Activated T-cell treated with anti-CD3 and anti-CD28 coated beads for 24 hours (primary cell): Measurements from ENCODE around the gene SPOCK2.

Experiments used
- DNase-seq: peaks from one replicate; pipeline ENCODE4 v3.0.0-alpha.2; 2020; ENCODE audit warnings: low read depth

SPOCK2 gene

GRCh38 chr10:72087392-72087968 is 871 bp downstream of the SPOCK2 start:
- no peak for DNase-seq

- peak; percentile 37 for DNase-seq
Measured at GRCh38 chr10:72086466-72087391, 1.6 kb downstream of the SPOCK2 start.

DNA sequence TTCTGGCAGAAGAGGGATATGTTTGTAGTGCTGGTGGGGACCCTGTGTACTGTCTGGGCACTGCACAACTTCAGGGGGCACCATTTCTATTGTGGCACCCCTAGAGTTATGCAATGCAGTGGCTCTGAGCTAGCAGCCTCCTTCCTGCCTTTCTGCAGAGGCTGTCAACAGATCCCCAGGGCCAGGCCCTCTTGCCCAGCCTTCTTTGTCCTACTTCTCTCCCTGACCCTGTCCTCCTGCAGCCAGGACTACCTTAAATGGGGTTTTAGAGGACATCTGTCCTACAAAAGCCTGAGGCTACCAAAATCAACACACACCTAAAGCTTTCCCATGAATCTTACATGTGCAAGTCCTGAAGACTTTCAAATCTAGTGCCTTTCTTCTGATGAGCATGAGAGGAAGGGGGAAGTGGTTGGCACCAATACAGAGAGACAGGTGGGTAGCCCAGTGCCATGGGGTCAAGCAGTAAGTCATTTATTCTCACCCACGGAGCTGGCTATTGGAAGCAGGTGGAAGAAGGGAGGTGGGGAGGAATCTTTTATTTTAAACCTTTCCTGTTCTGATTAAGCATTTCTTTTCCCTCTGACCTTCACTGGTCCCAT is 2.4 kb downstream of the SPOCK2 start:
- DNase-seq, result no peak

DNA sequence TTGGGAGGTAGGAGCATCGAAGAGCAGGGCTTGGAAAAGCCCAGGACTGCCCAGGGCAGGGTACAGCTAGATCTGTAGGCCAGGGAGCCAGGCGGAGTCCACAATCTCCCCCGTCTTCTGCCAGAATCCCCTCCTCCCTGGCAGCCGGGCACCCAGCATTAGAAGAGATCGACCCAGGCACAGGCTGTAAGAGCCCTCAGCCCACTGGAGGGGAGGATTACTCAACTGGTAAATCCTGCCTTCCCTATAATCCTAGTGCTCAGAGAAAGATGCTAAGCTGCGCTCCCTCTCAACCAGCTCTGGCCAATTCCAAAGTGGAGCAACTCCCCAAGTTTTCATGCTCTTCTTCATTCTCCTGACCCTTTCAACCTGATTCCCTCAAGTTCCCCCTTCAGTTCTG is 3.2 kb downstream of the SPOCK2 start:
- no peak for DNase-seq

DNA sequence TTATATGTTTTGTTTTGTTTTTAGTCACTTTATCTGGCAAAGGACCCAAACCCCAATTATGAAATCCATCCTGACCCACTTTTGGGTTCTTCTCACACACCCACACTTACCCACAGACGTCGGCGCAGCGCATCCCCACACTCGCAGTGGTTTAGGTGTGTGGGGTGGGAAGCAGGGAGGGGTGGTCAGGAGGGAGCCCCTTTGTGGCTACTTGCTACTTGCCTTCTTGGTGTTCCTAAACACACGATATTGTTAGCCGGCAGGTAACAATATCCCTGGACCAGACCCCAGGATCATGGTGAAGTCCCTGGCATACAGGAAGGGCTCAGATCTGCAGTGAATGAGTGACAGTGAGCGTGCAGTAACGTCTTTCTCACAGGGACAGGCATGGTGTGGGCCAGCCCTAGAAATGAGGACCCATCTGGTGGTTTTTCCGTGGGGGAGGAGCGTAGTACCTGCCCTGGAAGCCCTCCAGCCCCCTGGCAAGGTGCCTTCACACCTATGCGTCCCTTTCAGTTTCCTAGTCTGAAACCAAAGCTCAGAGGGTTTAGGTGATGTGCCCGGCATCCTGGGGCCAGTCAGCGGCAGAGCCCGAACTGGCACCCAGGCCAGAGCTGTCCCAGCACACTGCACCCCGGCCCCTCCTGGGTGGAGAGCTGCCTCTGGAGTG is 4.4 kb downstream of the SPOCK2 start:
- DNase-seq, result peak; percentile 54

DNA sequence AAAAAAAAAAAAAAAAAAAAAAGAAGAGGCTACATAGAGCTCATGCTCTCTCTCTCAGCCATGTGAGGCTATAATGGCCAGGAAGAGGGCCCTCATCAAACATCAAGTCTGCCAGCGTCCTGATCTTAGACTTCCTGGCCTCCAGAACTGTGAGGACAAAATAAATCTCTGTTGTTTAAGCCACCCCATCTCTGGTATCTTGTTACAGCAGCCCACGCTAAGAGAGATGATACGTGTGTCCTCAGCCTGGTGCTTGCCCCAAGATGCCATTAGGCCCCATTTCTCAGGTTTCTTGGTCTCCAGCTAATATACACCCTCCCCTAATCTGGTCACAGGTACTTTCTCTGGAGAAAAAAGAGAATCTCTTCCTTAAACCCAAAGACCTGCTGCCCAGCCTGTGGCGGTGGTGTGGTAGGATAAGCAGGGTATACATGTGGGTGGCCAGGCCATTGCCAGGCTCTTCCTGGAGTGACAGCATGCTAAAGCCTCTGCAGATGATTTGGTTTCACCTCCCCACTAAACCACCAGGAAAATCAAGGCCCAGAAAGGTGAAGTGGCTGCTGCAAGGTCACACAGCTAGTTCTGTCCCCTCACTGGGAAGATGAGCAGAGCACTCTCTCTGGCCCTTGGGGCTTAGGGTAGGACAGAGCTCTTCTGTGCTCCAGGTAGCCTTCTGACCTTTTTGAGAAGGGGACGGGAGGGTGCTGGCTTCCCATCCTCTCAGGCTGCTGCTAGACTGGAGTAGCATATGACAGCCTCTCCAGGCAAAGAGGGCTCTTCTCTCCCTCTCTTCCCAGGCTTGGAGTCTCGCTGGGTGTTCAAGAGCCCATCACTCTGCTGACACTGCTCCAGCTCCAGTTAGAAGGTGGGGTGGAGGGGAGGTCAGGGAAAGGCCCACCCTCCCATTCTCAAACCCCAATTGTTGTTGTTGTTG is 5.2 kb downstream of the SPOCK2 start:
- DNase-seq, result no peak

- DNase-seq, result no peak
Measured at GRCh38 chr10:72081772-72082590, 6.4 kb downstream of the SPOCK2 start.

DNA sequence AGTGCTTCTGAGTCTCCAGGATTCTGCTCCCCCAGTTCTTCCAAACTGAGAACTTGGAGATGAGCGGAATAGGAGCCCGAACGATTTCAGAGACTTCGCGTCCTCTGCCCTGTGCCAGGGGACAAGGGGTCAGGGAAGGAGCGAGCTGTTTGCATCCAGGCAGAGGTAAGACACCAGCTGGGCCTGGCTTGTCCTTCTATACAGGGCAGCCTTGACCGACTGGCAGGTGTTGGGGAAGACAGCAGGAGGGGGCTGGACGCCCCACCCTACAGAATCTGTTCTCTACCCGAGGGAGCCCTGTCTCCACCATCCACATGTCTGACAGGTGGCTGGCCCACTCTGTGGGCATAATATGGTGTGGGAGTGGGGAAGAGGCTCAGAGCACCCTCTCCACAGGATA is 7.1 kb downstream of the SPOCK2 start:
- no peak for DNase-seq

DNA sequence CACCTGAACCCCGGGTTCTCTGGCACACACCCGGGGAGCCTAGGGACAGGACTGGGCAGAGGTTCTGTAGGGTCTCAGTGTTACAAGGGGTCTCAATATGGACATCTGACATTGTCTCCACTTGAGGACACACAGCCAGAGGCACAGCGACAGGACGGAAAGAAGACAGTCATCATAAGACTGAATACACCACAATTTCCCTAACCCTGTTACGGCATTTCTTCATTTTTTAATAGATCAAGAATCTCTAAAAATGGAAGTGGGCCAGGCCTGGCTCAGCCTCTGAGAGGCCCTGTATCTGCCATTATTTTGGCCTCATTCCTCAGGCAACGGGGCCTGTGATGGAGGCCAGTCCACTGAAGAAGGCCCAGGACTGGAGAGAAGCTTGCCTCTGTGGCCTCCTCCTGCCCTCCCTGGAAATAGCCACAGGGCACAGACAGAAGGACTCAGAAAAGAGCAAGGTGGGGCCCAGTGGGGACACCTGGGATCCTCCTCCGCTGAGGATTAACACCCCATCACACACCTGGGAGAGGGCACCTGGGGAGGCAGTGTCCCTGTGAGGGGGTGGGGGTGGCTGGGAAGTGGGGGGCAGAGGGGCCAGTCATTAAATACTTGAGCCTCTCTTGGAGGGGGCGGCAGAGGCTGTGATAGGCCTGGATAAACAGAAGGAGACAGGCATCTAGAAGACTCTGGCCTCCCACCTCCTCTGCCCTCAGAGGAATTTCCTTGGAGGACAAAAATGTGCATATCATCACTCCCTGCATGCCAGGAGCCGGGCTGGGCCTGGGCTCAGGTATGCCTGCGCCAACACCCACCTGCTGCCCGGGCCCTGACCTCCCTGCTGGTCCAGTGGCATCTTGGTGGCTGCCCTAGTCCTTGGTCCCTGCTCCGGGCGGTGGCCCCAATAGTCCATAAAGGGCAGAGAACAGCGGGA is 8.0 kb downstream of the SPOCK2 start:
- DNase-seq, result no peak

DNA sequence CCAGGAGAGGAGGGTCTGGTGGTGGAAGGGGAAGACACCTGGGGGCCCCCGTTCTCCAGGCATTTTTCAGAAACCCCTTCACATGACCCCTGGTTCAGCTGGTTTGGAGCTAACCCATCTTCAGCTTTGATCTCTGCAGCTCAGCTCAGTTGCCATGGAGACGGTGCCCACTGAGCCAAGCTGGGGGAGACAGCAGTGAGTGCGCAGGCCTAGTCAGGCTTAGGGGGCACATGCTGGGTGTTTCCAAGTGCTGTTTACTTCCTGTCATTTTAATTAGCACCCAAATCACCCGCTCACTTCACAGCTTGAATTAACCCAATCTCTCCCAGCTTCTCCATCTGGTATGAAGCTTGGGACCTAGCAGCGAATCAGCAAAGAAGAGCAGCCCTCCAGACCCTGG is 9.0 kb downstream of the SPOCK2 start:
- DNase-seq, result peak; percentile 49

GRCh38 chr10:72077275-72077990 is 10.9 kb downstream of the SPOCK2 start:
- DNase-seq, result no peak

DNA sequence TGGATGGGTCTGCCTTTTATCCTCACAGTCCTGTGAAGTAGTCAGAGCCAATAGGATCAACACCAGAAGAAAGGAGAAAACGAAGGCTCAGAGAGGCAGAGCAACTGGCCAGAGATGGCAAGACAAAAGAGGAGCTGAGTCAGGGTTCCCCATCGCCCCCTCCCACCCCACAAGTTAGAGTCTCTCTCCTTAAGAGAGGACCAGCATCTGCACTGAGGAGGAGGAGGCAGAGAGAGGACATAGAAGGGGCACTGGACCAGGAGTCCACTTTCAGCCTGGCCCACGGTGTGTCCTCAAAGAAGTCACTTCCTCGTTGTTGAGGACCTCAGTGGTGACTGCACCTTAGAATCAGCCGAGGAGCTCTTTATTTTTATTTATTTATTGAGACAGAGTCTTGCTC is 11.6 kb downstream of the SPOCK2 start:
- no peak for DNase-seq

DNA sequence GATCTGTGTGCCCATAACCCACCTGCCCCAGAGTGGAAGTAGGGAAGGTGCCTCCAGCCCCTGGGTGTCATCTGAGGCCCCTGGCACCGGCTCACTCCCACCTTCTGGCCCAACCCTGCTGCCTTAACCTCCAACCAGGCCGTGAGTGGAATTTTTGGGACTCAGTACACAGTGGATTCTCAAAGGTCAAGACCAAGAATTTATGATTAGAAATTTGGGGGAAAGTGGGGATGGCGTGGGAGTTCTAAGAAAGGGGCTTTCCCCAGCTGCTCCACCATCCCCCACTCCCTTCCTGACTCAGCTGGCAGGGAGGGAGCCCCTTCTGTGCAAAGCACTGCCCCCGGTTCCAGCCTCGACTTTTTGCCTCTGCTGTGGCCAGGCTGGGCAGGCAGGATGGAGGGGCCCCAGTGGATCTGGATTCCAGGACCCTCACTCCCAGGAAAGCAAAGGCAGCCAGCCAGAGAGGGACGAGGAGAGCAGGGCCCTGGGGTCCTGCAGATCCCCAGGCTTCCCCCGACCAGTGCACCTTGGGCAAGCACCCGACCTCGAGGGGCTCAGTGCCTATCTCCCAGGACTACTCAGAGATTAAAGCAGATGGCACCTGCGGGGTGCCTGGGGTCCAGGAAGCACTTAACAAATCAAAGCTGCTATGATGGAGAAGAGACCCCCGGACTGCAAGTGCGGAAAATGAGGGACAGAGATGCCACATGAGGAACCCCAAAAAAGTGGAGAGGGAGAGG is 12.8 kb downstream of the SPOCK2 start:
- no peak for DNase-seq

DNA sequence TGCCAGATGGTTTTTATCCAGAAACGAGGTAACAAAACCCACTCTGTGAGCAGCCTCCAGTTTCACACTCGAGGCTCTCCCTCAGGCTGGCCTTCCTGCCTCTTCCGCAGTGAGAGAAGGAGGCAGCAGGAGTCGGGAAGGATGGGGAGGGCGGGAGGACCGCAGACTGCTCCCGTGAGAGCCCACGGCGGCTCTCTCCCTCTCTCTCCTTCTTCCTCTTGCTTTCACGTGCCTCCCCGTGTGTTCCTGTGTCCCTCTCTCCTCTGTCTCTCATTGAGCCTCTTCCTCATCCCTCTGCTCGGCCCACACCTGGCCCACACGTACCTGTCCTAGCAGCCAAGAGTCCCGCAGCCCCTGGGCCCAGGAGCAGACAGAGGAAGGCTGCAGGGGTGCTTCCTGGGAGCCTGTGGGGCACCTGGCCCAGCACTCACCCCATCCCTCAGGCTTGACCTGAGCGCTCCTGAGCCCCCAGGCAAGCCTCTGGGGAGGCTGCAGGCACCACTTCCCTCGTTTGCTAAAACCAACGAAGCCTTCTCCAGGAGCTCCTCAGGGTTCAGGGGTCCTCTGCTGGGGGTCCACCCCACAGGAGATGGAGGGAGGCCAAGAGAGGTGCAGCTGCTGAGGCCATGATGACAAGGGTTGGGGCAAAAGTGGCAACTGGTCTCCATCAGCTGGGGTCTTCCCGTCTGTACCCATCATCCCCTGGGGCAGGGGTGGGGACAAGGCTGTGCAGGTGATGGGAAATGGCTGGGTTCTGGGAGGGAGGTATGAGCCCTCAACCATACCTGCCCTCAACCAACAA is 13.6 kb downstream of the SPOCK2 start:
- DNase-seq, result no peak

DNA sequence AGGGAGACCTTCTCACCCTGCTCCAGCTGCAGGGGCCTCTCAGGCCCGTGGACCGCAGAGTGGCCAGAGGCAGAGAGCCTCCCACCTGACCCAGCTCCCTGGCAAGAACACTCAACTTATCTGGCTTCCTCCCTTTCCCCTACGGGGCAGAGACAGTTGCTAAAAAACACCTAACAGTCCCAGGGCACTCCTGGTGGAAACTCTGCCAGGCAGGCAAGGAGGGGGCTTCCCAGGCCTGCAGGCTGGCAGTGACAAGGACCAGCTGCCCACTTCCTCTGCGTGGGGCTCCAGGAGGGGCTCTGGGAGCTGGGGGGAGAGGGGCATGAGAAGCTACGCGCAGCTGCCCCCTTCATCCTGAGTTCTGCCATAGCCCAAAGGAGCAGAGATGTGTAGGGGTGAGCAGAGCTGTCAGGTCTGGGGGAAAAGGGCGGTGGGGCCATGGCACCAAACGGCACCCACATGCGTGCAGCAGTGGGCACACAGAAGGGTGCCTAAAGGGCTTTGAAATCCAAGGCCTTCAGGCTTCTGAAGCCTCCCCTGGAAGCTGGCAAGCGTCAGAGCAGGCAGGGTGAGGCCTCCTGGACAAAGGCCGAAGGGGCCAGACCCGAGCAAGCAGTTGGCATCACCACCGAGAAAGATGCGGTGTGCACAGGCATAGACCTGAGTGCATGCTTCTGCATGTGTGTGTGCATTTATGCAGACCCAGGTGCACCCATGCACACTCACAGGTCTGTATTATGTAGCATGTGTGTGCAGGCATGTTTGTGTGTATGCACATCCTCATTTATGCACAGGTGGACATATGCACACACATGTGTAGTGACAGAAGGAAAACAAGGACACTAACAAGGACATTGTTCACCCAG is 14.4 kb downstream of the SPOCK2 start:
- DNase-seq, result no peak

- no peak for DNase-seq
Measured at GRCh38 chr10:72072639-72073038, 15.7 kb downstream of the SPOCK2 start.
